GM12801 (cell line): ENCODE measurements around the gene UBE2V1.

Experiments
- CTCF ChIP-seq: IDR thresholded peaks from one replicate; pipeline ENCODE4 v1.5.1; 2011; ENCODE audit warnings: control low read depth; ENCODE audit not compliant: insufficient read length; ENCODE audit errors: extremely low read depth

Gene UBE2V1

GRCh38 chr20:50089787-50090177 lies 23.2 kb downstream of the UBE2V1 start:
- no peak for TF ChIP-seq CTCF

- no peak for TF ChIP-seq CTCF
Measured at GRCh38 chr20:50089140-50089786, 23.7 kb downstream of the UBE2V1 start.

GRCh38 chr20:50088022-50088421 lies 24.9 kb downstream of the UBE2V1 start:
- TF ChIP-seq CTCF: no peak

GRCh38 chr20:50085481-50086365 lies 27.2 kb downstream of the UBE2V1 start:
- peak; percentile 53 for TF ChIP-seq CTCF

GRCh38 chr20:50085146-50085480 lies 27.8 kb downstream of the UBE2V1 start:
- no peak for TF ChIP-seq CTCF

- TF ChIP-seq CTCF: no peak
Measured at GRCh38 chr20:50083034-50083433, 29.9 kb downstream of the UBE2V1 start.

- TF ChIP-seq CTCF: no peak
Measured at GRCh38 chr20:50077818-50078601, 34.9 kb downstream of the UBE2V1 start.
